H9 (cell line): ENCODE measurements around the gene CAPN5. TPM values are rescaled to one million over a fixed set of nuclear protein-coding genes. Genes with fewer than 3 reads are reported as not detected.
A peak's percentile ranks its signal among the peaks of the same experiment; 100 is the strongest.

Source experiments
- DNase-seq: peaks from one replicate; pipeline ENCODE4 v3.0.0-alpha.2; 2017
- H2AFZ ChIP-seq: one replicate; pipeline ENCODE4 v1.6.1; 2013; ENCODE audit warnings: mild to moderate bottlenecking, low read length, control low read depth, moderate library complexity
- H2AK5ac ChIP-seq: 2 replicates; pipeline ENCODE4 v1.6.1; 2013; ENCODE audit warnings: low read length, control low read depth, mixed read lengths; ENCODE audit not compliant: insufficient read length
- H2BK120ac ChIP-seq: one replicate; pipeline ENCODE4 v1.6.1; 2013; ENCODE audit warnings: low read depth, mild to moderate bottlenecking, low read length, control low read depth, inconsistent platforms; ENCODE audit not compliant: poor library complexity, severe bottlenecking
- H2BK12ac ChIP-seq: 2 replicates; pipeline ENCODE4 v1.6.1; 2013; ENCODE audit warnings: low read length, control low read depth, mixed read lengths, low read depth; ENCODE audit not compliant: insufficient read length
- H2BK15ac ChIP-seq: 2 replicates; pipeline ENCODE4 v1.6.1; 2013; ENCODE audit warnings: low read depth, low read length, control low read depth
- H2BK20ac ChIP-seq: one replicate; pipeline ENCODE4 v1.6.1; 2013; ENCODE audit warnings: low read depth, mild to moderate bottlenecking, low read length, control low read depth, inconsistent platforms; ENCODE audit not compliant: poor library complexity, severe bottlenecking
- H2BK5ac ChIP-seq: 2 replicates; pipeline ENCODE4 v1.6.1; 2013; ENCODE audit warnings: low read length, control low read depth, mixed read lengths; ENCODE audit not compliant: insufficient read length
- H3K14ac ChIP-seq: 2 replicates; pipeline ENCODE4 v1.6.1; 2013; ENCODE audit warnings: low read length, control low read depth; ENCODE audit not compliant: insufficient read depth
- H3K18ac ChIP-seq: 2 replicates; pipeline ENCODE4 v1.6.1; 2013; ENCODE audit warnings: low read depth, mild to moderate bottlenecking, mixed read lengths, low read length, control low read depth; ENCODE audit not compliant: insufficient read length
- H3K23ac ChIP-seq: 2 replicates; pipeline ENCODE4 v1.6.1; 2013; ENCODE audit warnings: low read length, control low read depth, mixed read lengths, low read depth; ENCODE audit not compliant: insufficient read length
- H3K23me2 ChIP-seq: 2 replicates; pipeline ENCODE4 v1.6.1; 2013; ENCODE audit warnings: low read depth, mild to moderate bottlenecking, mixed read lengths, low read length, control low read depth; ENCODE audit not compliant: insufficient read length, poor library complexity, severe bottlenecking
- H3K27ac ChIP-seq: 2 replicates; pipeline ENCODE4 v1.5.1; 2013; ENCODE audit warnings: low read length, control low read depth, mixed read lengths, low read depth; ENCODE audit not compliant: insufficient read length
- H3K27me3 ChIP-seq: 2 replicates; pipeline ENCODE4 v1.6.1; 2013; ENCODE audit warnings: low read length, control low read depth, inconsistent platforms; ENCODE audit not compliant: insufficient read depth
- H3K4ac ChIP-seq: 2 replicates; pipeline ENCODE4 v1.6.1; 2013; ENCODE audit warnings: low read depth, mild to moderate bottlenecking, control low read depth, inconsistent platforms, low read length, moderate library complexity
- H3K4me1 ChIP-seq: 2 replicates; pipeline ENCODE4 v1.6.1; 2013; ENCODE audit warnings: low read length, control low read depth, inconsistent platforms; ENCODE audit not compliant: insufficient read depth
- H3K4me2 ChIP-seq: 2 replicates; pipeline ENCODE4 v1.6.1; 2013; ENCODE audit warnings: low read length, control low read depth, mixed read lengths; ENCODE audit not compliant: insufficient read length, insufficient read depth
- H3K56ac ChIP-seq: 2 replicates; pipeline ENCODE4 v1.6.1; 2013; ENCODE audit warnings: low read depth, mild to moderate bottlenecking, mixed read lengths, low read length, control low read depth; ENCODE audit not compliant: insufficient read length
- H3K79me1 ChIP-seq: 2 replicates; pipeline ENCODE4 v1.6.1; 2013; ENCODE audit warnings: low read depth, mild to moderate bottlenecking, moderate library complexity, low read length, control low read depth, inconsistent platforms; ENCODE audit not compliant: insufficient read depth, poor library complexity, severe bottlenecking
- H3K79me2 ChIP-seq: 2 replicates; pipeline ENCODE4 v1.6.1; 2013; ENCODE audit warnings: low read length, control low read depth, inconsistent platforms; ENCODE audit not compliant: insufficient read depth
- H3K9ac ChIP-seq: 2 replicates; pipeline ENCODE4 v1.6.1; 2013; ENCODE audit warnings: low read length, control low read depth, mixed read lengths; ENCODE audit not compliant: insufficient read length; ENCODE audit errors: extremely low read depth
- H3K9me3 ChIP-seq: one replicate; pipeline ENCODE4 v1.6.1; 2013; ENCODE audit warnings: low read depth, low read length, inconsistent platforms; ENCODE audit not compliant: control insufficient read depth
- H3T11ph ChIP-seq: one replicate; pipeline ENCODE4 v1.6.1; 2013; ENCODE audit warnings: mild to moderate bottlenecking, low read length, control low read depth, inconsistent platforms
- H4K20me1 ChIP-seq: one replicate; pipeline ENCODE4 v1.6.1; 2013; ENCODE audit not compliant: control insufficient read depth, insufficient read length, insufficient read depth
- H4K5ac ChIP-seq: 2 replicates; pipeline ENCODE4 v1.6.1; 2013; ENCODE audit warnings: low read depth, mild to moderate bottlenecking, mixed read lengths, low read length, control low read depth; ENCODE audit not compliant: insufficient read length
- H4K8ac ChIP-seq: replicated peaks from 2 replicates; pipeline ENCODE4 v1.6.1; 2013; ENCODE audit warnings: low read length, control low read depth, mixed read lengths, low read depth; ENCODE audit not compliant: insufficient read length
- H4K91ac ChIP-seq: 2 replicates; pipeline ENCODE4 v1.6.1; 2013; ENCODE audit warnings: low read depth, mild to moderate bottlenecking, moderate library complexity, mixed read lengths, low read length, control low read depth; ENCODE audit not compliant: insufficient read length
- H3K27ac Mint-ChIP-seq, 3 experiments: 2 replicates in 2 of 3; 3 replicates in 1 of 3; pipeline ENCODE4 v1.8.0; 2020 to 2021; ENCODE audit warnings: mixed read lengths in 3 of 3, mild to moderate bottlenecking in 1 of 3, moderate library complexity in 1 of 3
- H3K27me3 Mint-ChIP-seq: 2 replicates; pipeline ENCODE4 v1.8.0; 2021; ENCODE audit warnings: low read depth, mild to moderate bottlenecking, moderate library complexity, mixed read lengths
- H3K36me3 Mint-ChIP-seq, 3 experiments: 2 replicates in 2 of 3; 3 replicates in 1 of 3; pipeline ENCODE4 v1.8.0; 2020 to 2021; ENCODE audit warnings: low read depth in 3 of 3, mixed read lengths in 3 of 3; ENCODE audit not compliant: insufficient read depth in 1 of 3
- H3K4me1 Mint-ChIP-seq, 2 experiments: 2 replicates each; pipeline ENCODE4 v1.8.0; 2020; ENCODE audit warnings: mixed read lengths in 2 of 2
- H3K4me3 Mint-ChIP-seq, 2 experiments: 2 replicates in 1 of 2; 3 replicates in 1 of 2; pipeline ENCODE4 v1.8.0; 2020 to 2021; ENCODE audit warnings: mild to moderate bottlenecking in 2 of 2, mixed read lengths in 2 of 2, moderate library complexity in 1 of 2
- H3K9me3 Mint-ChIP-seq, 2 experiments: 2 replicates in 1 of 2; 3 replicates in 1 of 2; pipeline ENCODE4 v1.8.0; 2020; ENCODE audit warnings: mild to moderate bottlenecking in 2 of 2, mixed read lengths in 2 of 2, moderate library complexity in 1 of 2
- WGBS: extraction: QIAGEN DNeasy Blood & Tissue Kit; methylation state at CpG from one replicate; pipeline ENCODE4 v1.1.7; 2013; ENCODE audit warnings: missing lambda C conversion rate, low lambda C conversion rate, mixed read lengths; ENCODE audit not compliant: insufficient read length; ENCODE audit errors: extremely low coverage; 5-methylcytosine and 5-hydroxymethylcytosine counted together
- total RNA-seq: library from RNA; stranded (reverse); gene quantifications from 2 replicates; pipeline ENCODE4 v1.2.1, GENCODE V29; 2021
- TF ChIP-seq, protein P1 (sequence below): fragments of 200-600 bp; sonication (generic); conservative IDR thresholded peaks from 3 replicates; pipeline ENCODE4 v1.8.0; 2021; ENCODE audit warnings: antibody characterized with exemption, mild to moderate bottlenecking

CAPN5 gene
- total RNA-seq, 1 experiment from 2014 or later: 16.7 TPM

DNA sequence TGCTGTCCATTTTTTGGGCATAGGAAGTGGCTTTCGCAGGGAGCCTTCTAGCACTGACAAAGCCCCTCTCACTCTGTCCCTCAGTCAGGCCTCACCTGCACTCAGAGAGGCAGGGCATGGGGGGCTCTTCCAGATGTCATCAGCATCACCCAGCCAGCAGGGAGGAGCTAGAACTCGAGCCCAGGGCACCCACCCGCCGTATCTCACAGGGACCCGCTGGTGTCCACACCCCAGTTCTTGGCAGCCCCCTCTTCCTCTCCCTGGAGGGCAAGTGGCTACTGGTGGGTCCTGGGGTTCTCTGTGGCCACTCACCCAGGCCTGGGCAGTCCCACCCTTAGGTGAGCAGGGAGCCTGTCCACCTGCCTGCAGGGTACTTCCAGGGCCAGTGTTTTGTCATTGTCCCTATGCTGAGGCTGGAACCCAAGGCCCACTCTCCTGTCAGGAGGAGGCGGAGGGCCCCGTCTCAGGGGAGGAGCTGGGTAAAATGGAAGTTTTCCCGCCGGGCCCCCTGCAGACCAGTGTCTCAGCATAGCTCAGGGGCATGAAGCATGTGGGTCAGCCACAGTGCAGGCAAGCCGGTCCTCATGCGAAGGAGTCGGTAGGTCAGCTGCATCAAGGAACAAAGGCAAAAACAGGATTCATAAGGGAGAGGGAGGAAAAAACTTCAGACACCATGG is 83.1 kb downstream of the CAPN5 start:
- no peak overlapping the region for H3K27ac ChIP-seq
- H3K36me3 Mint-ChIP-seq: no peaks in the 10 kb centered on the region
- peak overlapping the region; percentile 21; the same call in 1 of the 2 replicates for H3K14ac ChIP-seq
- no peak overlapping the region for H3K23ac ChIP-seq
- H4K8ac ChIP-seq: no peak overlapping the region
- DNase-seq: no peak
- H2AK5ac ChIP-seq: no peak overlapping the region
- no peak overlapping the region for H2BK20ac ChIP-seq
- H2BK5ac ChIP-seq: no peak overlapping the region
- H3K79me1 ChIP-seq: no peaks in the 10 kb centered on the region
- H3K9me3 ChIP-seq: no peaks in the 10 kb centered on the region
- H3T11ph ChIP-seq: no peak overlapping the region
- no peaks in the 10 kb centered on the region; a peak in 1 of 5 replicates for H3K9me3 Mint-ChIP-seq
- H2AFZ ChIP-seq: no peak overlapping the region
- no peak overlapping the region for H3K9ac ChIP-seq
- peaks cover 20% of the 10 kb centered on the region for H3K27me3 Mint-ChIP-seq
- H2BK120ac ChIP-seq: no peak overlapping the region
- H3K23me2 ChIP-seq: peaks cover 8% of the 10 kb centered on the region
- H4K5ac ChIP-seq: no peak overlapping the region
- no peak overlapping the region for H3K56ac ChIP-seq
- WGBS: no CpG with 5 or more reads among the region's 12 CpGs
- TF ChIP-seq, protein P1, sequence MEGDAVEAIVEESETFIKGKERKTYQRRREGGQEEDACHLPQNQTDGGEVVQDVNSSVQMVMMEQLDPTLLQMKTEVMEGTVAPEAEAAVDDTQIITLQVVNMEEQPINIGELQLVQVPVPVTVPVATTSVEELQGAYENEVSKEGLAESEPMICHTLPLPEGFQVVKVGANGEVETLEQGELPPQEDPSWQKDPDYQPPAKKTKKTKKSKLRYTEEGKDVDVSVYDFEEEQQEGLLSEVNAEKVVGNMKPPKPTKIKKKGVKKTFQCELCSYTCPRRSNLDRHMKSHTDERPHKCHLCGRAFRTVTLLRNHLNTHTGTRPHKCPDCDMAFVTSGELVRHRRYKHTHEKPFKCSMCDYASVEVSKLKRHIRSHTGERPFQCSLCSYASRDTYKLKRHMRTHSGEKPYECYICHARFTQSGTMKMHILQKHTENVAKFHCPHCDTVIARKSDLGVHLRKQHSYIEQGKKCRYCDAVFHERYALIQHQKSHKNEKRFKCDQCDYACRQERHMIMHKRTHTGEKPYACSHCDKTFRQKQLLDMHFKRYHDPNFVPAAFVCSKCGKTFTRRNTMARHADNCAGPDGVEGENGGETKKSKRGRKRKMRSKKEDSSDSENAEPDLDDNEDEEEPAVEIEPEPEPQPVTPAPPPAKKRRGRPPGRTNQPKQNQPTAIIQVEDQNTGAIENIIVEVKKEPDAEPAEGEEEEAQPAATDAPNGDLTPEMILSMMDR: no peak
- peaks cover 2% of the 10 kb centered on the region; the same call in 1 of the 2 replicates for H3K4me1 ChIP-seq
- no peak overlapping the region for H3K27ac Mint-ChIP-seq
- no peak overlapping the region for H3K4me3 Mint-ChIP-seq
- no peak overlapping the region for H2BK12ac ChIP-seq
- H3K4ac ChIP-seq: no peak overlapping the region
- H4K20me1 ChIP-seq: peaks cover 3% of the 10 kb centered on the region
- no peak overlapping the region for H2BK15ac ChIP-seq
- peaks cover 23 to 27% of the 10 kb centered on the region in 2 experiments for H3K4me1 Mint-ChIP-seq
- H4K91ac ChIP-seq: no peak overlapping the region
- no peaks in the 10 kb centered on the region for H3K79me2 ChIP-seq
- peak overlapping the region; percentile 24 for H3K18ac ChIP-seq
- no peaks in the 10 kb centered on the region for H3K27me3 ChIP-seq
- no peak overlapping the region for H3K4me2 ChIP-seq
